HS-5 (cell line): ENCODE measurements around the gene EMID1.

ENCODE experiments used
- DNase-seq: peaks from one replicate; pipeline ENCODE4 v3.0.0-alpha.2; 2012; ENCODE audit warnings: low read depth

Gene EMID1

GRCh38 chr22:29260601-29261315 lies 55.1 kb downstream of the EMID1 start:
- DNase-seq = no peak

GRCh38 chr22:29263791-29264276 lies 58.1 kb downstream of the EMID1 start:
- DNase-seq = no peak

- no peak for DNase-seq
Observed at GRCh38 chr22:29265305-29265704, 59.6 kb downstream of the EMID1 start.

GRCh38 chr22:29265929-29266328 lies 60.2 kb downstream of the EMID1 start:
- DNase-seq = no peak

- DNase-seq = no peak
Observed at GRCh38 chr22:29266564-29267461, 61.1 kb downstream of the EMID1 start.

GRCh38 chr22:29267462-29267857 lies 61.8 kb downstream of the EMID1 start:
- no peak for DNase-seq

GRCh38 chr22:29267858-29268510 lies 62.3 kb downstream of the EMID1 start, which contains the start of the genes EWSR1 and RHBDD3:
TSS of gene EWSR1 (plus strand) at chr22:29268268. CDS start at chr22:29268337, 69 bp downstream.
TSS of gene RHBDD3 (minus strand) at chr22:29267981. CDS start at chr22:29265626, 2,355 bp downstream.
- DNase-seq = peak; percentile 91

- DNase-seq = peak; percentile 13
Observed at GRCh38 chr22:29268511-29269229, 63.0 kb downstream of the EMID1 start.

- DNase-seq = no peak
Observed at GRCh38 chr22:29269230-29269604, 63.5 kb downstream of the EMID1 start.

- DNase-seq = no peak
Observed at GRCh38 chr22:29269731-29270474, 64.2 kb downstream of the EMID1 start.

GRCh38 chr22:29270475-29271271 lies 65.0 kb downstream of the EMID1 start:
- DNase-seq = peak; percentile 15

GRCh38 chr22:29272624-29273023 lies 66.9 kb downstream of the EMID1 start:
- DNase-seq = no peak

GRCh38 chr22:29275167-29275566 lies 69.5 kb downstream of the EMID1 start:
- DNase-seq = no peak

GRCh38 chr22:29275819-29276565 lies 70.3 kb downstream of the EMID1 start:
- no peak for DNase-seq

- no peak for DNase-seq
Observed at GRCh38 chr22:29277927-29278326, 72.2 kb downstream of the EMID1 start.

- no peak for DNase-seq
Observed at GRCh38 chr22:29284196-29284595, 78.5 kb downstream of the EMID1 start.

GRCh38 chr22:29288837-29289236 lies 83.1 kb downstream of the EMID1 start:
- DNase-seq = no peak

GRCh38 chr22:29290061-29290460 lies 84.4 kb downstream of the EMID1 start:
- no peak for DNase-seq

GRCh38 chr22:29291215-29291614 lies 85.5 kb downstream of the EMID1 start:
- no peak for DNase-seq
